HG03469 (cell line): Measurements from ENCODE around the gene CTTNBP2.

ENCODE experiments used
- ATAC-seq: cut with Tn5 transposase; IDR thresholded peaks from one replicate; pipeline ENCODE4 v1.9.1; 2021; ENCODE audit warnings: mild to moderate bottlenecking, moderate library complexity, moderate number of reproducible peaks; ENCODE audit not compliant: unreplicated experiment

CTTNBP2 gene

GRCh38 chr7:117793521-117793920, 79.7 kb downstream of the CTTNBP2 start:
- no peak for ATAC-seq

DNA sequence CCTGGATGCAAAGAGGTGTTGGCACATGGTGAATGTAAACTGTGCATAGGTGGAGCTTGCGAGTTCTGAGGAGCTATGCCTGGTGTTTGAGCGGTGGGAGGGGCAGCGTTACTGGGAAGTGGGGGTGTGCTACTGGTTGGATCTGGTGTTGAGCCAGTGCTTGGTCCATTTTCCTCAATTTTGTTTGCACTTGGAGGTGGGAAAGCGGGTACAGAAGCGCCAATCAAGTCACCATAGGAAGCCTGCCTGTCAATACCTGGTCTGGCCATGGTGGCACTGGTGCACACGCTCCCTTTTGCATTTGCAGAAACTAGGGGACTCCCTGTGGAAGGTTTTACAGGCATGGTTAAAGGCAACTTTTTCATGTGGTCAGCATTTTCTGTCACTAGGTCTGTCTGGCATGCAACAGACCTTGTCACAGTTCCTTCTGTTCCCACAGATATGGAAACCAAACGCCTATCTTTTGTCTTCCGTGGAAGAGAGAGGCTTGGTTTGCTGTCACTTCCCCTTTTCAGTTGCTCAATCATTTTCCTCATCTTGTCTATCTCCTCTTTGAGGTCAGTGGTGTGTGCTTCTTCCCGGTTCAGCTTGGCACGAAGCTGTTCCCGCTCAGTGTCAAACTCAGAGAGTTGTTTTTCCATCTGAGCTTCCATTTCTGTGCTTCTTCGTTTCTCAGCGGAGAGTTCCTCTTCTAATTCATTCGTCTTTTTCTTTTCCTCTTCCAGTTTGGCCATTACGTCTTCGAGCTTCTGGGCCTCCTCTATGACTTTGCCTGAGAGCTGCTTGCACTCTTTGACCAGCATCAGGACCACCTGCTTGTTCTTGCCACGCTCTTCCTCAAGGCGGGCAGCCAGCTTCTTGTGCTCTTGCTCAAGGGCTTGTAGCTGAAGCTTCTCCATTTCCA, 81.1 kb downstream of the CTTNBP2 start:
- ATAC-seq = peak; percentile 74

GRCh38 chr7:117790731-117791130, 82.5 kb downstream of the CTTNBP2 start:
- no peak for ATAC-seq

GRCh38 chr7:117790251-117790650, 83.0 kb downstream of the CTTNBP2 start:
- no peak for ATAC-seq

DNA sequence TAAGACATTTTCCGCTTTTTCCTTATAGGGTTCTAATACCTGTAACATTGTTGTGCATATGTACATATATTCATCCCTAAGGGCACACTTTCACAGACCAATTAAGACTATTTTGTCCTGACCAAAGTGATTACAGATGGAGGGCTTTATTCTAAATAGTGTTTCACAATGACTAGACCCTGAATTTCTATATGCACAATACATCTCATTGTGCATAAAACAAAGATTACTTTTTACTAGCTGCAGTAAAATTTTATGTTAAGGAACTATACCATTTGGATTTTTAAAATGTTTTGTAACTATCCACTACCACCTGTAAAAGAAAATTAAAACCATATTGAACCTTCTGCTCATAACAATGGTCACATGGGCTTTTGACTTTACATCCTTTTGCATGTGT, 87.8 kb downstream of the CTTNBP2 start:
- ATAC-seq = no peak

DNA sequence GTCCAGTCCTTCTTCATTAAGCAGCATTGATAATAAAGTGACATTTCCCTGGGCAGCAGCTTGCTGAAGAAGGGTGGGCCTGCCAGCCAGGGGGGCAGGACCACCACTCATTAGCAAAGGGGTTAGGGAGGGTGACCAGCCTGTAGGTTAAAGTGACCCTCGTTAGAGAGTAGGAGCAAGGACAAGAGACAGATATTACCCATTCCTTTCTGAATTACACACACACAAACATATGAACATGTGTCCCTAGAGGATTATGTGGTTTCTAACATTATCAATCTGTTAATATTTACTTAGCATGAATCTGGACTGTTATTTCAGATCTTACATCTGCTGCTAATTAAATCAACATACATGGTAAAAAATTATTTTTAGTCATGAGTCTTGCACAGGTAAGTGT, 88.9 kb downstream of the CTTNBP2 start:
- no peak for ATAC-seq

GRCh38 chr7:117782761-117783160, 90.5 kb downstream of the CTTNBP2 start:
- ATAC-seq = no peak

GRCh38 chr7:117781707-117782106, 91.5 kb downstream of the CTTNBP2 start:
- no peak for ATAC-seq

GRCh38 chr7:117780832-117781231, 92.4 kb downstream of the CTTNBP2 start:
- peak; percentile 89 for ATAC-seq

DNA sequence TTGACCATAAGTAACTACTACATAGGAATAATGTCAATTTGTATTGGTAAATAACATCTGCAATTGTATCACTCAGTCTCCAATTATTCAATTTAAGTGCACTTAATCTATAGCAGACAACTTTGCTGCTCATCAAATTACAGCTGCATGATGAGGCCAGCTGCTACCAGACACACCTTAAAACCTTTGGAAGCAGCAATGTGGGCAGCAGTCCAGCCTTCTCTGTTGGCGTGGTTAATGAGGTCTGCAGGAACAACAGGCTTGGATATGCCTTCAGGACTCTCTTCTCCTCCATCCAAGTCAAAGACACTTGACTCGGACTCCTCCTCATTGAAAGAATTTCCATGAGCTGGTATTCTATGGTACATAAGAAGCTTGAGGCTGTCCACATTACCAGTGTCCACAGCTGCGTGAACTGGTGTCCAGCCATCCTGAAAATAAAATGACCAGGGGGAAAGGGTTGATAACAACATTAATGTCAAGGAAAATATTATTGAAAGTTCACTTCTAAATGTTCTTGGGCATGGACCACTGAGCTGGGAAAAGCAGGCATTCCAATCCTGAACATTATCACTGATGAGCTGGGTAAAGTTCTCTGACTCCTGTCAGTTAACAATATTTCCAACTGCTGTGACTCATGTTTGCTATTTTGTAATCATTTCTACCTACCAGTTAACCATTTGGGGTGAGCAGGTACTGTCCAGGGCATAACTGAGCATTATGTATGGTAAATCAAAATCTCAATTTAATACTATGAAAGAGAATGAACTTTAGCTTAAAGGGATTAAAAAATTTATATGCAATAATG, 95.7 kb downstream of the CTTNBP2 start:
- ATAC-seq = no peak

- ATAC-seq = no peak
Observed at GRCh38 chr7:117776224-117776623, 97.0 kb downstream of the CTTNBP2 start.

DNA sequence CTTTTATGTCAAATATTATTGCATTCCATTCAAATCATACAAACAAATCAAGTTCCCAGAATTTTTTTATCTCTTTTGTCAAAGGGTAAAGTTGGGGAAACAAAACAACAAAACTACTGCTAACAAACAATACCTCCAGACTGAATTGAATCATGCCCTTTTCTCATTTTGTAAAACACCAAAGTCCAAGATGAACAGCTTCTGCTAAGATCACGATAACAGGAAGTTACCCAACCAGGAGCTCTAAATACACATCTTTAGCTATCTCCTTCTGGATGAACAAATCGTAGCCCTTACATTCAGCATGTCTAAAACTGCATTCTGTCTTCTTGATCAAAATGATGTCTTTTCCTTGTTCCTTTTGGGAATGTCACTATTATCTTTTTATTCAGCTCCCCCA, 97.4 kb downstream of the CTTNBP2 start:
- ATAC-seq = no peak

GRCh38 chr7:117774943-117775342, 98.3 kb downstream of the CTTNBP2 start:
- ATAC-seq = no peak

- ATAC-seq = no peak
Observed at GRCh38 chr7:117772421-117772820, 100.8 kb downstream of the CTTNBP2 start.

GRCh38 chr7:117771756-117772155, 101.5 kb downstream of the CTTNBP2 start:
- ATAC-seq = no peak

DNA sequence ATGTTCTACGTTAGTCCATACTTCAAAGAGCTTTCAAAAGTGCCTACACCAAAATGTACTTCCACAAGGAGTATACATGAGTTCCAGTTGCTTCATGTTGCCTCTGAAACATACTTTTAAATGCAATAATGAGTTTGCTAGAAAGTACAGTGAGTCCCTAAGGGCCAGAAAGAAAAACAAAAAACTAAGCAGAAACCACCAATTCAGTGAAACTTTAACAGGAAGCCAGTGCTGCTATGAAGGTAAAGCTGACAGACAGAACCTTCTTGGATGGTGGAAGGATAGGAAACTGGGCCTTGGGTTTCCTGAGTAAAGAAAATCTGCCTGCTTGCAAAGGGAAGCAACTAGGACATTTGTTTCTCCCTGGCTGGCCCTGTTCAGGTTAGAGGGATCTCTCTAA, 104.2 kb downstream of the CTTNBP2 start:
- ATAC-seq = peak; percentile 27

DNA sequence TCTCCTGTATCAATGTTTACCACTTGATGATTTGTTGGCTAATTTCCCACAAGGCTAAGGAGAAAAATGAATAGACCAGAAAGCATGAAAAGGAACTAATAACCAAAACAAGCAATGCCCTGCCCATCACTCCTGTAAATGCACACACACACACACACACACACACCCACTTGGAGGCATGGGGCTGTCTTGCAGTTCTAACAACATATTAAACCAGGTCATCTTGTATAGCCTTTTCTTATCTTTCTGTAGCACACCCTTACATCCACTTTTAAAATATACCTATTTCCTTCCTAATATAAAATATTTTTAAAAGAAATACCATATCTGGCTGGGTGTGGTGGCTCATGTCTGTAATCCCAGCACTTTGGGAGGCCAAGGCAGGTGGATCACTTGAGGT, 105.3 kb downstream of the CTTNBP2 start:
- no peak for ATAC-seq

GRCh38 chr7:117766913-117767312, 106.3 kb downstream of the CTTNBP2 start:
- no peak for ATAC-seq

DNA sequence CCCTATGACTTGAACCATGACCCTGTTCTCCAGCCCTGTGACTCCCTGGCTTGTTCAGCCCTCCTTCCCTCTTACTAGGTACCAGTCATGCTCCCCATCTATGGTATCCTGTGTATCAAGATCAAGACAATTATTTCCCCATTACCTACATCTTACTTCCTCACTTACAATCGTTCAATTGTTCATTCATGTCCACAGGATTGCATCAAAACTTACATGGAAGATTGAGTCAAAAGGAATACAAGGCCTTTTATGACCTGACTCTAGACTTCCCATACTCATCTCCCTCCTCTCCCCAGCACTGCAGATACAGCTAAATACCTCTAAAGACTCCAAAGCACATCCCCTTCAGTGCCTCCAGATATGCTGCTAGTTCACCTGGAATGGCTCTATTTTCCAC, 109.2 kb downstream of the CTTNBP2 start:
- ATAC-seq = no peak

GRCh38 chr7:117762055-117762454, 111.2 kb downstream of the CTTNBP2 start:
- no peak for ATAC-seq

DNA sequence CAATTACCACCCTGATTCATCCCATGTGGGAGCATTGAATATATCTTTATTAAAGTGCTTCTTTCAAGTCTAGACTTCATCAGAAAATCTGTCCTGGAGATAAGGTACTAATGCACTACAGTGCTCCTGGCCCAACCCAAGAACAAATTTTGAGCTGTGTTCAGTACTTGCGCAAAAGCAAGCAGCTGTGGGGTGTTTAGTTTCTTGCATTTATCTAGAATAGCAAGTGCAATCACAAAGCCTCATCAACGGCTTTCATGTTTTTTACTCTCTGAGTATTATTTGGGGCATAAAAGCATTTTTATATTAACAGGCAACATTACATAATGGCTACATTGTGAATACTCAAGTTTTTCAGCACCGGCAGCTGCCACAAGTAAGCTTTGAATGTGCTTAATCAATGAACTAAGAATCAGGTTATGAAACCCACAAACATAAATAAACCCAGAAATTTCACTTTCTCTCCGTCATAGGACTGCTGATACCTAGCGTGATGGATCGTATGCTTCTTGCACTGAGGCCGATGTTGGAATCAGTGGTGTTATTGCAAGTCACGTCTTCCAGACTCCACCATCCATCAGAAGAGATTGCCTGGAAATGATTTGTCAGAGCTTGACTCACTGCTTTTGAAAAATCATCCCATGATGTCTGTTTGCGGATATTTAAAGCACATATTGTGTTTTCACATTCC, 113.1 kb downstream of the CTTNBP2 start:
- ATAC-seq = no peak
